Progenitor cell of endocrine pancreas (in vitro differentiated cells): ENCODE results near the gene MCM3AP. TPM values are rescaled to one million over a fixed set of nuclear protein-coding genes. Genes with fewer than 3 reads are reported as not detected.
"Not testable (repeated sequence)": the region's sequence is repeated elsewhere in the genome, so short reads cannot be mapped to it uniquely, and the experiment has no call there.

Source experiments
- DNase-seq: peaks from one replicate; pipeline ENCODE4 v3.0.0; 2021; ENCODE audit warnings: low spot score; ENCODE audit not compliant: unreplicated experiment
- H3K27ac Mint-ChIP-seq: 2 replicates; pipeline ENCODE4 v1.8.0; 2021; ENCODE audit warnings: mild to moderate bottlenecking, moderate library complexity, mixed read lengths
- H3K27me3 Mint-ChIP-seq: 2 replicates; pipeline ENCODE4 v1.8.0; 2021; ENCODE audit warnings: mixed read lengths
- H3K36me3 Mint-ChIP-seq: 2 replicates; pipeline ENCODE4 v1.8.0; 2022; ENCODE audit warnings: mixed read lengths; ENCODE audit not compliant: insufficient read depth
- H3K4me1 Mint-ChIP-seq: 2 replicates; pipeline ENCODE4 v1.8.0; 2021; ENCODE audit warnings: low read depth, mixed read lengths
- H3K4me3 Mint-ChIP-seq: 2 replicates; pipeline ENCODE4 v1.8.0; 2021; ENCODE audit warnings: low read depth, mild to moderate bottlenecking, moderate library complexity, mixed read lengths
- H3K9me3 Mint-ChIP-seq: 2 replicates; pipeline ENCODE4 v1.8.0; 2021; ENCODE audit warnings: low read depth, mixed read lengths
- total RNA-seq: library from RNA; stranded (reverse); gene quantifications from 2 replicates; pipeline ENCODE4 v1.2.1, GENCODE V29; 2021
- TF ChIP-seq, protein P1 (sequence below): fragments of 200-600 bp; sonication (generic); IDR thresholded peaks from one replicate; pipeline ENCODE4 v1.5.0; 2021; ENCODE audit warnings: antibody characterized with exemption, mild to moderate bottlenecking; ENCODE audit not compliant: unreplicated experiment

MCM3AP gene
- total RNA-seq, 1 donor from 2014 or later, result 131 TPM

DNA sequence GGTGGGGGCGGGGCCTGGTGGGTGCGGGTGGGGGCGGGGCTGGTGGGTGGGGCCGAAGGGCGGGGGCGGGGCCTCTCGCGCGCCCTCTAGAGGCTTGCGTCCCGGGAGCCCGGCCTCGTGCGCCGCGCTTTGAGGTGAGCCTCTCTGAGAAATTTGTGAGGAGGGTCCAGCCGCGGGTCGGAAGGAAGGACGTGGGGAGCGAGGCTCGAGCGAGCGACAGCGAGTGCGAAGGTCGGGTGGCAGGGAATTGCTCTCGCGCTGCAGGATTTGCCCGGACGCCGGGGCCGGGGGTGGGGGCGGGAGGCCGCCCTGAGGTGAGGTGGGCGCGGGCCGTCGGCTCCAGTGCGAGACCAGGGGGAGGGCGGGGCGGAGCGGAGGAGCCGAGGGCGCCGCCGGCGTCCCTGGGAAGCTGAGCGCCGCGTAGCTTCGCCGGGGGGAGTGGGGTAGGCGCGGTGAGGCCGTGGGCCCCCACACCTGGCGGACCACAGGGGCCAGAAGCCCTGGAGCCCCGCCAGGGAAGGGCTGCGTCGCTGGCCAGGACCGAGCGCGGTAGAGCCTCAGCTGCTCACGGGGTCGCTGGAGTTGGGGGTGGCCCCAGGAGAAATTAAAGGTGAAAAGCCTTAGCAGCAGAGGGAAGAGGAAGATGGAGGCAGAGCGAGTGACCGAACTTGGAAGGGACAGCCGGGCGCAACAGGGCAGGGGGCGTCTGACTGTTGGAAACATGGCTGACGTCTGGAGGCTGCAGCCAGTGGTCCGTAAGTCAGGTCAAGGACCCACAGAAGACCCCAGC, 56.1 kb downstream of the MCM3AP start:
- Mint-ChIP-seq H3K9me3 (peaks cover 13% of the 10 kb centered on the region), H3K27me3 (no peaks in the 10 kb centered on the region), H3K4me3 (peak overlapping the region; percentile 96), H3K27ac (peak overlapping the region; percentile 98), H3K4me1 (peaks cover 29% of the 10 kb centered on the region), H3K36me3 (peaks cover 44% of the 10 kb centered on the region)
- peak; percentile 56 for DNase-seq
- TF ChIP-seq, protein P1, sequence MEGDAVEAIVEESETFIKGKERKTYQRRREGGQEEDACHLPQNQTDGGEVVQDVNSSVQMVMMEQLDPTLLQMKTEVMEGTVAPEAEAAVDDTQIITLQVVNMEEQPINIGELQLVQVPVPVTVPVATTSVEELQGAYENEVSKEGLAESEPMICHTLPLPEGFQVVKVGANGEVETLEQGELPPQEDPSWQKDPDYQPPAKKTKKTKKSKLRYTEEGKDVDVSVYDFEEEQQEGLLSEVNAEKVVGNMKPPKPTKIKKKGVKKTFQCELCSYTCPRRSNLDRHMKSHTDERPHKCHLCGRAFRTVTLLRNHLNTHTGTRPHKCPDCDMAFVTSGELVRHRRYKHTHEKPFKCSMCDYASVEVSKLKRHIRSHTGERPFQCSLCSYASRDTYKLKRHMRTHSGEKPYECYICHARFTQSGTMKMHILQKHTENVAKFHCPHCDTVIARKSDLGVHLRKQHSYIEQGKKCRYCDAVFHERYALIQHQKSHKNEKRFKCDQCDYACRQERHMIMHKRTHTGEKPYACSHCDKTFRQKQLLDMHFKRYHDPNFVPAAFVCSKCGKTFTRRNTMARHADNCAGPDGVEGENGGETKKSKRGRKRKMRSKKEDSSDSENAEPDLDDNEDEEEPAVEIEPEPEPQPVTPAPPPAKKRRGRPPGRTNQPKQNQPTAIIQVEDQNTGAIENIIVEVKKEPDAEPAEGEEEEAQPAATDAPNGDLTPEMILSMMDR, result peak; percentile 59

DNA sequence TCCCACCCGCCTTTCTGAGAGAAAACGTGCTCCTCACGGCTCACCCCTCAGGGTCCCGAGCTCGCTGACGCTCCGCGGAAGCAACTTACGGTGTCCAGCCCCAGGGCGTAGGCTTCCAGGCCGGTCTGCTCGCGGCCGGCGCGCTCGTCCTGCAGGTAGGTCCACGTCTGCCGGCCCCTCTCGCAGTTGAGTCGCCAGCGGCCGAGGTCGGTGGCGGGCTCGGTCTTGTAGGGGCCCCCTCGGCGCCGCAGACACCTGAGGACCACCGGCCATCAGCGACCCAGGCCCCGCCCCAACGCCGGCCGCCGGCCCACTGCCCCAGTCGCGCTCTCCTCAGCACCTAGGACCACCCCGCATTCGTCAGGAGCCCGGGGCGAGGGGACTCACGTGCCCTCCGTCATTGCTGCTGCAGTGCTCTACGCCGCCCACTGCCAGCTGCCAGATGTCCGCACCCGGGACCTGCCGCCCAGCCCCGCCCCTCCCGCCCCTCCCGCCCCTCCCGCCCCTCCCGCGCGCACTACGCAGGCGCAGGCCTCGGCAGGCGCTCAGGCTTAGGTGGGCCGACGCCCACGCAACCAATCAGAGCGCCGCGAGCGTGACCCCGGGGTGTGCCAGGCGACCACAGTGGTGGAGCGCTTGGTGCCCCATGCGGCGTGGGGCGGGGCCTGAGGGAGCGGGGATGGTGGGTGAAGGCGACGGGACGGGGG, 56.9 kb downstream of the MCM3AP start, which contains the start of gene LSS:
Gene LSS (minus strand): TSS at position 430 of the 707 bp plus-strand sequence. CDS start 29 bp downstream, at position 401.
- H3K4me1 Mint-ChIP-seq, result peaks cover 33% of the 10 kb centered on the region
- H3K27ac Mint-ChIP-seq, result peak within 1 kb of the TSS; percentile 98
- no peaks in the 10 kb centered on the region for H3K27me3 Mint-ChIP-seq
- peak; percentile 98 for DNase-seq
- H3K36me3 Mint-ChIP-seq, result peaks cover 35% of the 10 kb centered on the region
- TF ChIP-seq, protein P1, result no peak
- peak within 1 kb of the TSS; percentile 96 for H3K4me3 Mint-ChIP-seq
- peaks cover 13% of the 10 kb centered on the region for H3K9me3 Mint-ChIP-seq

DNA sequence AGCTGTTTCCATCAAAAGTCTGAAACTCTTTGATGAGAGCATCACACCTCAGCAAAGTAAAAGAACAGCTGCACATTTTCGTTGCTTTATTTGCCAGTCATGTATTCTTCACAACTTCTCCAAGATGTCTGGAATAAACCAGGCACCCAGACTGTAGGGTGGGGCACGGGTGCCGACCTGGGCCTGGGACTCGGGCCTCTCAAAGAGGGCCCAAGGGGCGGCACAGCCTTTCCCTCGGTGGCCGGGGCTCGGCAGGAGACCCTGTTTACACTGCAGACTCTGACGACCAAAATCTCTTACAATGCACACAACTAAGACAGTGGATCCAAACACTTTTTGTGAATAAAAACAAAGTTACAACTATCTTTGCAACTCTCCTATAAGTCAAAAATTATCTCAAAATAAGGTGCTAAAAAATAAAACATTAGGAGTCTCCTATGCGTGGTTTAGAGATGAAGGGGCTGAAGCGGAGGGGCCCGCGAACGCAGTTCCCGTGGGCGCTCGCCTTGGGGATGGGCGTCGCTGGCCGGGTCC, 57.5 kb downstream of the MCM3AP start:
- Mint-ChIP-seq H3K27me3 (no peaks in the 10 kb centered on the region), H3K27ac (peak overlapping the region; percentile 74), H3K9me3 (peaks cover 13% of the 10 kb centered on the region), H3K36me3 (peaks cover 31% of the 10 kb centered on the region), H3K4me3 (peak overlapping the region; percentile 79), H3K4me1 (peaks cover 33% of the 10 kb centered on the region)
- no peak for DNase-seq
- TF ChIP-seq, protein P1, result no peak

DNA sequence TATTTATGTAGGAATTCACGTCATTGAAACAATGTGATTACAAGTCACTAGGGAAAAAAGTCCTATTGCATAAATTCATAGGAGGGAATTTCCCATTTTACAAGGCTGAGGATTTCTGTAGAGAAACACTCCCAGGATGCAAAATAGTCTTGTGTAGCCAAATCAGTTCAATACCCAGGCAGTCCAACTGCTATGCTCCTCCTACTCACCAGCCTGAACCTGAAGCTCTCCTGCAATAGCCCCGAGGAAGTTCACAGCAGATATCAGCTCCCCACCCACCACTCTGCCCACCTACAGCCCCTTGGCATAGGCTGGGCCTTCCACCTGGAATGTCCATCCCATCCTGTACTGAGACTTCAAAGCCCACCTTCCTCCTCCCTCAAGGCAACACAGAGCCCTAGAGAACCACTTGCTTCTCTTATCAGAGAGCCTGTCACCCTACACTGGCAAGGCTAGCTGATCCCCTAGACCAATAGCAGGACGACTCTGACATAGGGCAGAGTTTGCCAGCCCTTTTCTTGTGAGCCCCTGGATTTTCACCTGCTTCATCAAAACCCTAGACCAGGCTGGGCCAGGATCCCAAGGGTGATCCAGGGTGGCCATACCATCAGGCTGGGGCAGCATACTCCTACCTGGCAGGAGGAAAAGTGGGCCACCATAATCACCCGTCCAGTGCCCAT, 58.4 kb downstream of the MCM3AP start:
- H3K9me3 Mint-ChIP-seq, result peaks cover 11% of the 10 kb centered on the region
- H3K4me3 Mint-ChIP-seq, result peak overlapping the region; percentile 79
- no peaks in the 10 kb centered on the region for H3K27me3 Mint-ChIP-seq
- TF ChIP-seq, protein P1, result no peak
- peaks cover 24% of the 10 kb centered on the region for H3K36me3 Mint-ChIP-seq
- H3K4me1 Mint-ChIP-seq, result peaks cover 33% of the 10 kb centered on the region
- DNase-seq, result no peak
- peak overlapping the region; percentile 74 for H3K27ac Mint-ChIP-seq

DNA sequence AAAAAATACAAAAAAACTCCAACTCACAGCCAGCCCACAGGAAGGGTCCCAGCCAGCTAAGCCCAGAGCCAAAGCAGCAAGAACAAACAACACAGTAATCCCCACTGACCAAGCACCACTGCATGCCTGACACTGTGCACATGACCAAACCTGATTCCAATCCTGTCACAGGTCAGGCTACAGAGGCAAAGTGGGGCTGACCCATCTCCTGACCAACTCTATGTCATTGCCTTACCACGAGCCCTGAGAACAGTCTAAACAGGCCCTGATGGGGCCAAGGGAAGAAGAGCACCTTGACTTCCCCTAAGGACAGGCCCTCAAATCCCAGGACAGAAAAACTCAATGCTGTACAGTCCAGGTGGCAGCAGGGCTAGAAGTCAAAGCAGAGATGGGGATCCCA, 59.3 kb downstream of the MCM3AP start:
- Mint-ChIP-seq H3K4me1 (peaks cover 33% of the 10 kb centered on the region), H3K9me3 (peaks cover 3% of the 10 kb centered on the region), H3K36me3 (peaks cover 19% of the 10 kb centered on the region), H3K4me3 (no peak overlapping the region), H3K27me3 (no peaks in the 10 kb centered on the region), H3K27ac (no peak overlapping the region)
- no peak for DNase-seq
- TF ChIP-seq, protein P1, result no peak

DNA sequence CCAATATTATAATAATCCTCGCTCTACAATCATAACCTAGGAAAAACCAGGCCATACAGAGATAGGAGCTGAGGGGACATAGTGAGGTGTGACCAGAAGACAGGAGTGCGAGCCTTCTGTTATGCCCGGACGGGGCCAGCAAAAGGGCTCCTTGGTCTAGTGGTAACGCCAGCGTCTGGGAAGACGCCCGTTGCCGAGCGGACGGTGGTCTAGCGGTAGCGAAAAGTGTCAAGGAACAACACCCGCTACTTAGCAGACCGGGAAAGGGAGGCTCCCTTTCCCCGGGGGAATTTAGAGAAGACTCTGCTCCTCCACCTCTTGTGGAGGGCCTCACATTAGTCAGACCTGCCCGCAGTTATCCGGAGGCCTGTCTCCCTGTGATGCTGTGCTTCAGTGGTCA, 61.8 kb downstream of the MCM3AP start:
- H3K4me1 Mint-ChIP-seq, result peaks cover 25% of the 10 kb centered on the region
- not testable (repeated sequence) for DNase-seq, H3K27ac Mint-ChIP-seq, H3K27me3 Mint-ChIP-seq, H3K9me3 Mint-ChIP-seq, H3K4me3 Mint-ChIP-seq
- H3K36me3 Mint-ChIP-seq, result peaks cover 14% of the 10 kb centered on the region
